Nephron (organoid): ENCODE results near the gene STYXL1.

Experiments
- H3K27ac Mint-ChIP-seq, 3 experiments: 2 replicates each; pipeline ENCODE4 v1.8.0; 2020; ENCODE audit warnings: mixed read lengths in 3 of 3, mild to moderate bottlenecking in 2 of 3, moderate library complexity in 1 of 3
- H3K27me3 Mint-ChIP-seq: 2 replicates; pipeline ENCODE4 v1.8.0; 2021; ENCODE audit warnings: low read depth, mild to moderate bottlenecking, moderate library complexity, mixed read lengths
- H3K36me3 Mint-ChIP-seq: 2 replicates; pipeline ENCODE4 v1.8.0; 2020; ENCODE audit warnings: low read depth, mixed read lengths
- H3K4me1 Mint-ChIP-seq: 2 replicates; pipeline ENCODE4 v1.8.0; 2020; ENCODE audit warnings: mixed read lengths
- H3K4me3 Mint-ChIP-seq, 3 experiments: 2 replicates each; pipeline ENCODE4 v1.8.0; 2020; ENCODE audit warnings: mild to moderate bottlenecking in 3 of 3, mixed read lengths in 3 of 3, moderate library complexity in 2 of 3
- H3K9me3 Mint-ChIP-seq: 2 replicates; pipeline ENCODE4 v1.8.0; 2020; ENCODE audit warnings: mixed read lengths
- TF ChIP-seq, protein P1 (sequence below), 3 experiments: fragments of 200-600 bp; sonication (generic); IDR thresholded peaks; one replicate each; pipeline ENCODE4 v1.5.0; 2021; ENCODE audit warnings: antibody characterized with exemption in 3 of 3; ENCODE audit not compliant: unreplicated experiment in 3 of 3

Gene STYXL1

DNA sequence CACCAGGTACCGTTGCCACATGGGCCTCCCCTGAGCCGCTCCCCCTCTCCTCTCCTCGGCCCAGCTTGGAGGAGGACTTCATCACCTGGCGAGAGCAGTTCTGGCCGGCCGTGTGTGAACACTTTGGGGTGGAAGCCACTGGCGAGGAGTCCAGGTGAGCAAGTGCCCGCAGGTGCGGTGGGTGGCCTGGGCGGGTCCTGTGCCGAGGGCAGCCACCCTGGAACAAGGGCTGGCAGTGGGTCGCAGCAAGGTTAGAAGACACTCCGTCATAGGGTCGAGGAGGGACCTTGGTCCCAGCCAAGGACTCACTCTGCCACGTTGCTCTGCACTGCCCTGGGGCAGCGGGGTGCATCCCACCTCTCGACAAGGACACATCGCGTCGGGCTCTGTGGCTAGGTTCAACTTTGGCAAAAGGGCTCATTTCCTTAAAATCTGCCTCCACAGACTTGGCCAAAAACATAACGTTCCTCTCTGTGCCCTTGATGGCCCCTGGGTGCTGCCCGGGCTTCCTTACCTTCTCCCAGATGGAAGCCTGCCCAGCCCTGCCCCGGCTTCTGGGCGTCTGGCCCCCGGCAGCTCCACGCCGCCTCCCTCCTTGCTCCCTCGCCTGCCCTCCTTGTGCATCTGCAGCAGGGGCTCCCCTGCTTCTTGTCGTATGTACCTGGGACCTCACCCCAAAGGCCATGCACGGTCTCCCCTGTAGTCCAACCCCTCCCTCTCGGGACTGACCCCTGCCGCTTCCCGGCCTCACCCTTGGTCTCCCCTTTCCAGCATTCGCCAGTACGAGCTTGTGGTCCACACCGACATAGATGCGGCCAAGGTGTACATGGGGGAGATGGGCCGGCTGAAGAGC, 66.1 kb downstream of the STYXL1 start:
- TF ChIP-seq, protein P1, sequence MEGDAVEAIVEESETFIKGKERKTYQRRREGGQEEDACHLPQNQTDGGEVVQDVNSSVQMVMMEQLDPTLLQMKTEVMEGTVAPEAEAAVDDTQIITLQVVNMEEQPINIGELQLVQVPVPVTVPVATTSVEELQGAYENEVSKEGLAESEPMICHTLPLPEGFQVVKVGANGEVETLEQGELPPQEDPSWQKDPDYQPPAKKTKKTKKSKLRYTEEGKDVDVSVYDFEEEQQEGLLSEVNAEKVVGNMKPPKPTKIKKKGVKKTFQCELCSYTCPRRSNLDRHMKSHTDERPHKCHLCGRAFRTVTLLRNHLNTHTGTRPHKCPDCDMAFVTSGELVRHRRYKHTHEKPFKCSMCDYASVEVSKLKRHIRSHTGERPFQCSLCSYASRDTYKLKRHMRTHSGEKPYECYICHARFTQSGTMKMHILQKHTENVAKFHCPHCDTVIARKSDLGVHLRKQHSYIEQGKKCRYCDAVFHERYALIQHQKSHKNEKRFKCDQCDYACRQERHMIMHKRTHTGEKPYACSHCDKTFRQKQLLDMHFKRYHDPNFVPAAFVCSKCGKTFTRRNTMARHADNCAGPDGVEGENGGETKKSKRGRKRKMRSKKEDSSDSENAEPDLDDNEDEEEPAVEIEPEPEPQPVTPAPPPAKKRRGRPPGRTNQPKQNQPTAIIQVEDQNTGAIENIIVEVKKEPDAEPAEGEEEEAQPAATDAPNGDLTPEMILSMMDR (IDR thresholded peaks at IDR 0.05; ENCODE audit: unreplicated experiment in 3 of 3): no peak
- Mint-ChIP-seq H3K4me1 (peaks cover 15% of the 10 kb centered on the region), H3K9me3 (no peaks in the 10 kb centered on the region), H3K36me3 (peaks cover 7% of the 10 kb centered on the region), H3K27me3 (no peaks in the 10 kb centered on the region), H3K27ac (no peak overlapping the region), H3K4me3 (no peak overlapping the region)

DNA sequence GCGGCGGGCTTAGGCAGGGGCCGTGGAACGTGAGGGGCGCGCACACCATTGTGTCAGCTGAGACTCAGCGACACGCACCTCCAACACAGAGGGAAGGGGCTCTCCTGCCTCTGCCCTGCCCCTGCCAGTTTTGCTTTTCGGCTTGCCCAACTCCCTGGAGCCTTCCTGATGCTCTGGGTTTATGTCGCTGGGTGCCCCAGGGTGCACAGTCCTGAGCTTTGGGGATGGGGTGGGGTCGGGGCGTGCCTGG, 66.7 kb downstream of the STYXL1 start:
- peaks cover 4% of the 10 kb centered on the region for H3K36me3 Mint-ChIP-seq
- H3K27me3 Mint-ChIP-seq: no peaks in the 10 kb centered on the region
- peaks cover 15% of the 10 kb centered on the region for H3K4me1 Mint-ChIP-seq
- no peak overlapping the region for H3K4me3 Mint-ChIP-seq
- H3K9me3 Mint-ChIP-seq: no peaks in the 10 kb centered on the region
- no peak overlapping the region for H3K27ac Mint-ChIP-seq
- TF ChIP-seq, protein P1 (IDR thresholded peaks at IDR 0.05; ENCODE audit: unreplicated experiment in 3 of 3): no peak

DNA sequence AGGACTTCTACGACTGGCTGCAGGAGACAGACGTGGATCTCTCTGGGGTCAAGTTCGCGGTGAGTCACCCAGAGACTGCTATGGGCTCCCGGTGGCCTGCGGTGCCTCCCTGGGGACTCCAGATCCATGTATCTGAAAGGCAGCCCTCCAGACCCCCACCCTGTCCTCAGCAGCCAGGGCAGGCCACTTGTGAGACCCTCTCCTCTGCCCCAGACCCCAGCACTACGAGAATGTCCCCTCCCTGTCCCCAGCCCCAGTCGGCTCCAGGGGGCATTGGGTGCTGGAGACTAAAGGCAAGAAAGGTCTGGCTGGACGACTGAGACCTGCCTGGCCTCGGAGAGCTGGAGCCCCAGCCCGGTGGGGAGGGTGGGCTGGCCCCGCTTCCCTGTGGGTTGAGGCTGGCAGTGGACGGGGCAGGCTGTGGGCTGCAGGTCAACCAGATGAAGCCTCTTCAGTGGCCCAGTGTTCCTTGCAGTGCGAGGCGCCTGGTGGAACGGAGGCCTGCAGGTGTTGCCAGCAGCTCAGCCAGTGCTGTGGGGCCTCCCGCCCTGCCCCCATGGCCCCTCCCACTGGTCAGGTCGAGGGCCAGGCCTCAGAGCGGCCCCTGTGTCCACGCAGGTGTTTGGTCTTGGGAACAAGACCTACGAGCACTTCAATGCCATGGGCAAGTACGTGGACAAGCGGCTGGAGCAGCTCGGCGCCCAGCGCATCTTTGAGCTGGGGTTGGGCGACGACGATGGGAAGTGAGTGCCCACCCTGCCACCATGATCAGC, 67.2 kb downstream of the STYXL1 start:
- peak overlapping the region in 1 of 3 experiments; percentile 30 for H3K27ac Mint-ChIP-seq
- TF ChIP-seq, protein P1 (IDR thresholded peaks at IDR 0.05; ENCODE audit: unreplicated experiment in 3 of 3): no peak

DNA sequence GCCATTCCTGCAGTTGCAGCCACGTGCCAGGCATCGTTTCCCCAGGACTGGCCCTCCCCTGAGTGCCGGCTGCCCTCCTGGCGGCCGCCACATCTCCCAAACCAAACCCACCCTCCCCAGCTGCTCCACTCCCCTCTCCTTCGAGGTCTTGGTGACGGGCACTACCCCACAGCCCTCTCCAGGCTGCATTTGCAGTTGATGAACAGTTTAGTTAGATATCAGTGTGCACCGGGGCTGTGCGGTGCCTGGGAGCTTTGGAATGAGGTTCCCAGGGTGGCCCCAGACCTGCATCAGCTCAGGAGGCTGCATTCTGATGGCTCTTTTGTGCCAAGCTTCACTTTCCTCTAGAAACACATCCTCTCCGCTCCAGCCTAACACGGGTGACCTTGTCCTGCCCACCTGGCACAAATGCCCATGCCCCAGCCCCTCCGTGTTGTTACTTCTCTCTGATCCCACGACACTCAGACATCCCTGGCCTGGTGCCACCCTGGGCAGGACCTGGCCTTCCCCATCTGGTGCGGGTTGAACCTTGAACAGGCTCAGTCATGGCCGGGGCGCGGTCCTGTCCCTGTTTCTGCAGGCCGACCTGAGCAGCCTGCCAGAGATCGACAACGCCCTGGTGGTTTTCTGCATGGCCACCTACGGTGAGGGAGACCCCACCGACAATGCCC, 67.9 kb downstream of the STYXL1 start:
- peaks cover 6% of the 10 kb centered on the region for H3K36me3 Mint-ChIP-seq
- H3K4me1 Mint-ChIP-seq: peaks cover 15% of the 10 kb centered on the region
- TF ChIP-seq, protein P1 (IDR thresholded peaks at IDR 0.05; ENCODE audit: unreplicated experiment in 3 of 3): no peak
- H3K27me3 Mint-ChIP-seq: no peaks in the 10 kb centered on the region
- H3K4me3 Mint-ChIP-seq: no peak overlapping the region
- no peaks in the 10 kb centered on the region for H3K9me3 Mint-ChIP-seq
- H3K27ac Mint-ChIP-seq: peak overlapping the region in 1 of 3 experiments; percentile 30

More for the DNA sequence above, 67.2 kb downstream of the STYXL1 start:
- Mint-ChIP-seq H3K36me3 (peaks cover 4% of the 10 kb centered on the region), H3K27me3 (no peaks in the 10 kb centered on the region), H3K9me3 (no peaks in the 10 kb centered on the region), H3K4me1 (peaks cover 15% of the 10 kb centered on the region), H3K4me3 (no peak overlapping the region)

DNA sequence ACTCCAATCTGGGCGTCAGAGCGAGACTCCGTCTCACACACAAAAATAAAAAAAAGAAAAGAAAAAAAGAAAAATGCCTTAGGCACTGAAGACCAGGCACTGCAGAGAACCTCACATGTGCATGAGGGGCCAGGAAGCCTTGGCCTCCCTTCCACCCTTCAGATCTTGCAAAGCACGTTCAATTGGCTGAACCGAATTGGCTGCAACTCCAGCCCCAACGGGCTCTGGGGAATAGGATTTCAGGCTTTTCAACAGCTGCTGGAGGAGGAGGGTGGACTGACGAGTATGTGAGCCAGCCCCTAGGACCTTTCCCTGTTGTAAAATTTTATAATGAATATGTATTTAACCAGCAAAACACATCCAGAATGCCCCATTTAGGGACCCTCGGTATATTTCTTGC, 70.1 kb downstream of the STYXL1 start:
- peaks cover 20% of the 10 kb centered on the region for H3K36me3 Mint-ChIP-seq
- H3K4me1 Mint-ChIP-seq: peaks cover 19% of the 10 kb centered on the region
- TF ChIP-seq, protein P1 (IDR thresholded peaks at IDR 0.05; ENCODE audit: unreplicated experiment in 3 of 3): no peak
- no peaks in the 10 kb centered on the region for H3K27me3 Mint-ChIP-seq
- peak overlapping the region; percentile 61 to 71 (median 63) for H3K27ac Mint-ChIP-seq
- H3K4me3 Mint-ChIP-seq: no peak overlapping the region
- H3K9me3 Mint-ChIP-seq: no peaks in the 10 kb centered on the region
